NT2/D1 (cell line): ENCODE results near the gene NTM.

Experiments
- SUZ12 ChIP-seq: IDR thresholded peaks from 2 replicates; pipeline ENCODE4 v1.6.1; 2011; ENCODE audit not compliant: insufficient read length, insufficient read depth; ENCODE audit errors: extremely low read depth
- YY1 ChIP-seq: IDR thresholded peaks from 2 replicates; pipeline ENCODE4 v1.6.1; 2011; ENCODE audit not compliant: insufficient read length, insufficient read depth
- ZNF274 ChIP-seq: IDR thresholded peaks from 2 replicates; pipeline ENCODE4 v1.6.1; 2011; ENCODE audit warnings: mild to moderate bottlenecking, low read depth, low read length

DNA sequence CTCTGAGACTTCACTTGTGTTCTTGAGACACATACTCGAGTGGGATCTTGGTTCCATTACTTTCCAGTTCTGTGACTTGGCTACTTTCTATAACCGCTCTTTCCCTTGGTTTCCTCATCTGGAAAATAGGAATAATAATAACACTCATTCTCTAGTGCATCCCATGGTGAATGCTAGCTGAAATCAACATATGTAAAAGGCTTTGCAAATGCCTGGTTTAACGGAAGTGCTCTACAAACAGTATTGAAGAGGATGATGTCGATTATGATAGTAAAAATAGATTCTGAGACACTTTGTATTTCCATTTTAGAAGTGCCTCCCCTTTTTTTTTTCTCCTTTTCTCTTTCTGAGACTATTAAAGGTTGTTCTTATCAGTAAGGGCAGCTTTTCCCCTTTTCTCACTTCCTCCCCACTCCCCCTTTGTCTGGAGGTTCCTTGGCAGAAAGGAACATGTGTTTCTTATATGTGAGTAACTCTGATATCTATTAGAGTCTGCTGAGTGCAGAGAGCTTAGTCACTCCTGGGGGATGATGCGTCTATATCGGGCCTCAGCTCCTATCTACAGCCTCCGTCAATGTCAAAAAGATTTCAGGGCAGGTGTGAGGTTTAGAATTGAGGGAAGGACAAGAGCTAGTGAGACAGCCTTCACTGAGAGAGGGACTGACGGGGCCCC, 489.3 kb downstream of the NTM start:
- TF ChIP-seq SUZ12: no peak
- TF ChIP-seq YY1: no peak
- no peak for TF ChIP-seq ZNF274
